ENCODE results near the gene IL17D. TPM values are rescaled to one million over a fixed set of nuclear protein-coding genes. Genes with fewer than 3 reads are reported as not detected.
A peak's percentile ranks its signal among the peaks of the same experiment; 100 is the strongest.

Gene IL17D
- total RNA-seq, 2 experiments from 2014 or later = 0.47 TPM; not detected in 1

DNA sequence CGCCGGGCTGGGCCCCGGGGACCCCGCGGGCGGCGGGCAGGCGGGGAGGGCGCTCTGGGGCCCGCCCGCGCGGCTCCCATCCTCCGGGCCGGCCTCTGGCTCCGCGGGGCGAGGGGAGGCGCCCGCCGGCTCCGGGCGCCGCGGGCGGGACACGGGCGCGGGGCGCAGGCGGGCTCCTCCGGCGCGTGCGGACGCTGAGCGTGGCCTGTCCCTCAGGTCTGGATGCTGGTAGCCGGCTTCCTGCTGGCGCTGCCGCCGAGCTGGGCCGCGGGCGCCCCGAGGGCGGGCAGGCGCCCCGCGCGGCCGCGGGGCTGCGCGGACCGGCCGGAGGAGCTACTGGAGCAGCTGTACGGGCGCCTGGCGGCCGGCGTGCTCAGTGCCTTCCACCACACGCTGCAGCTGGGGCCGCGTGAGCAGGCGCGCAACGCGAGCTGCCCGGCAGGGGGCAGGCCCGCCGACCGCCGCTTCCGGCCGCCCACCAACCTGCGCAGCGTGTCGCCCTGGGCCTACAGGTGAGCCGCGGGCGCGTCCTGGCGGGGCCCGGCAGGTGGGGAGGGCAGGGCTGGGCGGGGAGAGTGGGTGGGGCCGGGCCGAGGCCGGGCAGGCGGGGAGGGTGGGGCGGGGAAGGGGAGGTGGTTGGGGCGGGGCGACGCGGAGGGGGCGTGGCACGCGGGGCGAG lies 420 bp downstream of the IL17D start:
- TF ChIP-seq, protein P1, sequence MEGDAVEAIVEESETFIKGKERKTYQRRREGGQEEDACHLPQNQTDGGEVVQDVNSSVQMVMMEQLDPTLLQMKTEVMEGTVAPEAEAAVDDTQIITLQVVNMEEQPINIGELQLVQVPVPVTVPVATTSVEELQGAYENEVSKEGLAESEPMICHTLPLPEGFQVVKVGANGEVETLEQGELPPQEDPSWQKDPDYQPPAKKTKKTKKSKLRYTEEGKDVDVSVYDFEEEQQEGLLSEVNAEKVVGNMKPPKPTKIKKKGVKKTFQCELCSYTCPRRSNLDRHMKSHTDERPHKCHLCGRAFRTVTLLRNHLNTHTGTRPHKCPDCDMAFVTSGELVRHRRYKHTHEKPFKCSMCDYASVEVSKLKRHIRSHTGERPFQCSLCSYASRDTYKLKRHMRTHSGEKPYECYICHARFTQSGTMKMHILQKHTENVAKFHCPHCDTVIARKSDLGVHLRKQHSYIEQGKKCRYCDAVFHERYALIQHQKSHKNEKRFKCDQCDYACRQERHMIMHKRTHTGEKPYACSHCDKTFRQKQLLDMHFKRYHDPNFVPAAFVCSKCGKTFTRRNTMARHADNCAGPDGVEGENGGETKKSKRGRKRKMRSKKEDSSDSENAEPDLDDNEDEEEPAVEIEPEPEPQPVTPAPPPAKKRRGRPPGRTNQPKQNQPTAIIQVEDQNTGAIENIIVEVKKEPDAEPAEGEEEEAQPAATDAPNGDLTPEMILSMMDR (IDR thresholded peaks at IDR 0.05) = peak; percentile 21
- H3K4me1 Mint-ChIP-seq (ENCODE audit: low read depth) = peaks cover 7% of the 10 kb centered on the region
- peaks cover 35% of the 10 kb centered on the region for H3K27me3 Mint-ChIP-seq
- peak; percentile 91 for ATAC-seq (ENCODE audit: poor library complexity)
- DNase-seq = peak; percentile 50 to 91 (median 70)
- no peaks in the 10 kb centered on the region for H3K9me3 Mint-ChIP-seq
- Histone ChIP-seq H3K4me3 (ENCODE audit: low read length) (no peak overlapping the region), H3K36me3 (ENCODE audit: insufficient read depth, low read length) (no peaks in the 10 kb centered on the region), H3K27ac (ENCODE audit: low read depth in 1 of 2, low read length in 2 of 2) (no peak overlapping the region), H3K9me3 (ENCODE audit: control insufficient read depth in 1 of 2, insufficient read depth in 1 of 2, low read length in 2 of 2) (no peaks in the 10 kb centered on the region), H3K4me1 (ENCODE audit: insufficient read depth, low read length) (peaks cover 14% of the 10 kb centered on the region), H3K27me3 (ENCODE audit: control insufficient read depth in 1 of 2, insufficient read depth in 2 of 2, low read length in 2 of 2) (peaks cover 18 to 33% of the 10 kb centered on the region in 2 experiments)
- ChIA-PET POLR2A (interaction anchor here (0.6 to 1.7 kb wide), 4 partner anchors 66 to 228 kb away, joined by 3 to 15 read pairs (median 4); partner anchors contain the start of gene EEF1AKMT1), CTCF (interaction anchor here (0.5 to 0.7 kb wide), 2 partner anchors 68 to 589 kb away, joined by 3 to 7 read pairs; no protein-coding TSS in a partner anchor)
- H3K27ac Mint-ChIP-seq = no peak overlapping the region
- H3K36me3 Mint-ChIP-seq (ENCODE audit: low read depth) = no peaks in the 10 kb centered on the region
- H3K4me3 Mint-ChIP-seq = peak overlapping the region; percentile 77
- intact Hi-C loops (cut with DNase I, micrococcal nuclease) = loop anchor here (2.0 to 10.0 kb wide), 6 partner anchors 67 to 591 kb away; partner anchors contain the start of genes CRYL1 (in 1 of the 2), GJB2 (in 1 of the 2) and IFT88 (in 1 of the 2)

DNA sequence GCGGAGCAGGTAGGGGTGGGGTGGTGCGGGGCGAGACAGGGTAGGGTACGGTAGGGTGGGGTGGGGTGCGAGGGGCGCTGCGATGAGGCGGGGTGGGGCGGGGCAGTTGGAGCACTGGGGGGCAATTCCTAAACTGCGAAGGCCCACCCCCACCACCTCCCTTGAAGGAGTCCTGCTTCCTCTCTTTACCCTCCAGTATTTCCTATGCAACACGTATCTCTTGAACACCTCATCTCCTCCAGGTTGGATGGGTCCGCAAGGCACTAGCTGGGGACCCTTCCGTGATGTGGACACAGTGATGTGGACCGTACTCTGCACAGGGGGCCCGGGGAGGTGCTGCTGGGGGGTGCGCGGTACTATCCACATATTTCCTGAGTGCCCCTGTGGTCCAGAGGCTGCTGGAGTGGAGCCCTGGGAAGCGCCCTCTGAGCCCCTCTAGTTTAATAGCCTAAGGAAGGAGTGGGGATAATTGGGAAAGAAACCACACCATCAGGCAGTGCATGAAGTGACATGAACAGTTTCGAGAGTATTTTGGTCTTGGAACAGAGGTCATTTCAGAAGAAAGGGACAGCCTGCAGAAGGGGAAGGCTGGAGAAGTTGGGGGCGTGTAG lies 1.1 kb downstream of the IL17D start:
- ATAC-seq (ENCODE audit: poor library complexity) (no peak), DNase-seq (no peak)
- no peak overlapping the region for H3K27ac ChIP-seq (ENCODE audit: low read depth in 1 of 2, low read length in 2 of 2)
- no peak overlapping the region for H3K4me3 ChIP-seq (ENCODE audit: low read length)
- Mint-ChIP-seq H3K27me3 (peaks cover 28% of the 10 kb centered on the region), H3K4me1 (ENCODE audit: low read depth) (peaks cover 7% of the 10 kb centered on the region), H3K36me3 (ENCODE audit: low read depth) (no peaks in the 10 kb centered on the region), H3K27ac (no peak overlapping the region), H3K4me3 (peak overlapping the region; percentile 77), H3K9me3 (no peaks in the 10 kb centered on the region)
- intact Hi-C loops (cut with DNase I, micrococcal nuclease) = loop anchor here (2.0 to 10.0 kb wide), 7 partner anchors 66 to 590 kb away; partner anchors contain the start of genes CRYL1 (in 1 of the 2), GJB2 (in 1 of the 2) and IFT88 (in 1 of the 2)
- H3K27me3 ChIP-seq (ENCODE audit: control insufficient read depth in 1 of 2, insufficient read depth in 2 of 2, low read length in 2 of 2) = peaks cover 18 to 29% of the 10 kb centered on the region in 2 experiments
- no peaks in the 10 kb centered on the region for H3K36me3 ChIP-seq (ENCODE audit: insufficient read depth, low read length)
- TF ChIP-seq, protein P1 (IDR thresholded peaks at IDR 0.05) = no peak
- ChIA-PET POLR2A (interaction anchor here (1.1 to 1.7 kb wide), 2 partner anchors 68 to 228 kb away, joined by 6 to 15 read pairs; partner anchors contain the start of gene EEF1AKMT1), CTCF (interaction anchor here (1.3 kb wide), 1 partner anchor 125 kb away, joined by 3 read pairs; no protein-coding TSS in a partner anchor)
- peaks cover 14% of the 10 kb centered on the region for H3K4me1 ChIP-seq (ENCODE audit: insufficient read depth, low read length)
- no peaks in the 10 kb centered on the region for H3K9me3 ChIP-seq (ENCODE audit: control insufficient read depth in 1 of 2, insufficient read depth in 1 of 2, low read length in 2 of 2)

DNA sequence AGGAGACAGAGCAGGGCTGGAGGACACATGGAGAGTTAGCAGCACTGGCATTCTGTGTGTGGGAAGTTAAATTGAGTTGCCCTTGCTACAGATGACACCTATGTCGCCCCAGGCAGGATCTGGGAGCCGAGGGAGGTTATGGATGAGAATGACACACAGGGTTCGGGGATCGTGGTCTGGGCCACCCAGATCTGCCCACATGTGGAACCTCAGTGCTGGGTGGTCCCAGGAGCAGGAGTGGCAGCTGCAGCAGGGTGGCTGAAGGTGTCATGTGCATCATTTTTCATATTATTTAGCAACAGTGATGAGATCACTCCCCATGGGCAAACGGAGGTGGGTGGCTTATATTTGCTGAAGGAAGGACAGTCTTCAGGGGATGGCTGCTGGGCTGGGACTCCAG lies 3.2 kb downstream of the IL17D start:
- H3K27me3 ChIP-seq (ENCODE audit: control insufficient read depth in 1 of 2, insufficient read depth in 2 of 2, low read length in 2 of 2) = peaks cover 2 to 11% of the 10 kb centered on the region in 2 experiments
- no peak for DNase-seq
- H3K36me3 Mint-ChIP-seq (ENCODE audit: low read depth) = no peaks in the 10 kb centered on the region
- H3K4me1 ChIP-seq (ENCODE audit: insufficient read depth, low read length) = peaks cover 14% of the 10 kb centered on the region
- intact Hi-C loops (cut with DNase I, micrococcal nuclease) = loop anchor here (5.0 to 10.0 kb wide), 4 partner anchors 182 to 588 kb away; partner anchors contain the start of genes CRYL1 (in 1 of the 2) and GJB2 (in 1 of the 2)
- ChIA-PET POLR2A (no interaction called here), CTCF (interaction anchor here (0.7 to 1.2 kb wide), 2 partner anchors 122 to 159 kb away, joined by 3 read pairs; no protein-coding TSS in a partner anchor)
- no peak for ATAC-seq (ENCODE audit: poor library complexity)
- H3K27ac ChIP-seq (ENCODE audit: low read depth in 1 of 2, low read length in 2 of 2) = no peak overlapping the region
- H3K36me3 ChIP-seq (ENCODE audit: insufficient read depth, low read length) = no peaks in the 10 kb centered on the region
- no peaks in the 10 kb centered on the region for H3K9me3 Mint-ChIP-seq
- H3K27ac Mint-ChIP-seq = no peak overlapping the region
- H3K4me3 ChIP-seq (ENCODE audit: low read length) = no peak overlapping the region
- H3K27me3 Mint-ChIP-seq = peaks cover 9% of the 10 kb centered on the region
- H3K9me3 ChIP-seq (ENCODE audit: control insufficient read depth in 1 of 2, insufficient read depth in 1 of 2, low read length in 2 of 2) = no peaks in the 10 kb centered on the region
- H3K4me3 Mint-ChIP-seq = peak overlapping the region; percentile 73
- peaks cover 7% of the 10 kb centered on the region for H3K4me1 Mint-ChIP-seq (ENCODE audit: low read depth)
- TF ChIP-seq, protein P1 (IDR thresholded peaks at IDR 0.05) = no peak

Measured in CD4-positive, alpha-beta T cell (primary cell).